Measurements from ENCODE around the gene AGFG2.

DNA sequence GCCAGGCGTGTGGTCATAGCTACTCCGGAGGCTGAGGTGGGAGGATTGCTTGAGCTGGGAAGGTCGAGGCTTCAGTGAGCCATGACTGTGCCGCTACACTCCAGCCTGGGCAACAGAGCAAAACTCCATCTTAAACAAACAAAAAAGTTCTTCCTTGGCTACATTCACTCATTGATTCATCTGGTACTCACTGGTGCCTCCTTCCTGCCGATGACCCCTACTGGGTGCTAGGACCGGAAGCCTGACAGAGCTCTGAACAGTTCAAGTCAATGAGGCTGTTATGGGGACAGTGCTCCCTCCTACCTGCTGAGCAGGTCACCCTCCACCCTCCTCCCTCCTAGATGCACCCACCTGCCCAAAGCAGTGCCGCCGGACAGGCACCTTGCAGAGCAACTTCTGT, 68.1 kb downstream of the AGFG2 start:
- TF ChIP-seq, protein P1, sequence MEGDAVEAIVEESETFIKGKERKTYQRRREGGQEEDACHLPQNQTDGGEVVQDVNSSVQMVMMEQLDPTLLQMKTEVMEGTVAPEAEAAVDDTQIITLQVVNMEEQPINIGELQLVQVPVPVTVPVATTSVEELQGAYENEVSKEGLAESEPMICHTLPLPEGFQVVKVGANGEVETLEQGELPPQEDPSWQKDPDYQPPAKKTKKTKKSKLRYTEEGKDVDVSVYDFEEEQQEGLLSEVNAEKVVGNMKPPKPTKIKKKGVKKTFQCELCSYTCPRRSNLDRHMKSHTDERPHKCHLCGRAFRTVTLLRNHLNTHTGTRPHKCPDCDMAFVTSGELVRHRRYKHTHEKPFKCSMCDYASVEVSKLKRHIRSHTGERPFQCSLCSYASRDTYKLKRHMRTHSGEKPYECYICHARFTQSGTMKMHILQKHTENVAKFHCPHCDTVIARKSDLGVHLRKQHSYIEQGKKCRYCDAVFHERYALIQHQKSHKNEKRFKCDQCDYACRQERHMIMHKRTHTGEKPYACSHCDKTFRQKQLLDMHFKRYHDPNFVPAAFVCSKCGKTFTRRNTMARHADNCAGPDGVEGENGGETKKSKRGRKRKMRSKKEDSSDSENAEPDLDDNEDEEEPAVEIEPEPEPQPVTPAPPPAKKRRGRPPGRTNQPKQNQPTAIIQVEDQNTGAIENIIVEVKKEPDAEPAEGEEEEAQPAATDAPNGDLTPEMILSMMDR (conservative IDR thresholded peaks at IDR 0.05) = no peak
- no peak for TF ChIP-seq EZH2 (IDR thresholded peaks at IDR 0.05; ENCODE audit: low read depth)
